22Rv1 (cell line): ENCODE data around the gene ZNF827.

Source experiments
- ZFX ChIP-seq: fragments of 450-650 bp; IDR thresholded peaks from 2 replicates; pipeline ENCODE4 v1.6.1; 2017; ENCODE audit warnings: antibody characterized with exemption, borderline replicate concordance
- TF ChIP-seq, protein P1 (sequence below): fragments of 450-650 bp; IDR thresholded peaks from 2 replicates; pipeline ENCODE4 v1.5.1; 2017; ENCODE audit warnings: mild to moderate bottlenecking

DNA sequence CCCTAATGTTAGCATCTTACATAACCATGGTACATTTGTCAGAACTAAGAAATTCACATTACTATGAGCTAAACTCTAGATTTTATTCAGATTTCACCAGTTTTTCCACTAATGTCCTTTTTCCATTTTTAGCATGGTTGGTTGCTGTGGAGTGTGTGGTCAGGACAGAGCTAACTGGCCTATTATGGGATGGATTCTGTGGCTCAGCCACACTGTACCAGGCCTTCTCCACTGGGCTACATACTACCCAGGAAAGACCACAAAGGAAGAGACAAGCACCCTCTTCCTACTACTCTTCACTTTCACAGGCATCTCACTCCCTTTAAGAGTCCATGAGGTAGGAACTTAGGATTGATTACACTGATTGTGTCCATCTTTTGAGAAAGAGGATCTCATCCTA is 67.4 kb downstream of the ZNF827 start:
- TF ChIP-seq, protein P1, sequence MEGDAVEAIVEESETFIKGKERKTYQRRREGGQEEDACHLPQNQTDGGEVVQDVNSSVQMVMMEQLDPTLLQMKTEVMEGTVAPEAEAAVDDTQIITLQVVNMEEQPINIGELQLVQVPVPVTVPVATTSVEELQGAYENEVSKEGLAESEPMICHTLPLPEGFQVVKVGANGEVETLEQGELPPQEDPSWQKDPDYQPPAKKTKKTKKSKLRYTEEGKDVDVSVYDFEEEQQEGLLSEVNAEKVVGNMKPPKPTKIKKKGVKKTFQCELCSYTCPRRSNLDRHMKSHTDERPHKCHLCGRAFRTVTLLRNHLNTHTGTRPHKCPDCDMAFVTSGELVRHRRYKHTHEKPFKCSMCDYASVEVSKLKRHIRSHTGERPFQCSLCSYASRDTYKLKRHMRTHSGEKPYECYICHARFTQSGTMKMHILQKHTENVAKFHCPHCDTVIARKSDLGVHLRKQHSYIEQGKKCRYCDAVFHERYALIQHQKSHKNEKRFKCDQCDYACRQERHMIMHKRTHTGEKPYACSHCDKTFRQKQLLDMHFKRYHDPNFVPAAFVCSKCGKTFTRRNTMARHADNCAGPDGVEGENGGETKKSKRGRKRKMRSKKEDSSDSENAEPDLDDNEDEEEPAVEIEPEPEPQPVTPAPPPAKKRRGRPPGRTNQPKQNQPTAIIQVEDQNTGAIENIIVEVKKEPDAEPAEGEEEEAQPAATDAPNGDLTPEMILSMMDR = no peak
- TF ChIP-seq ZFX = no peak
